Left hindlimb (tissue), 1 donor: ENCODE results near the gene ARL15.

Source experiments
- DNase-seq: peaks from one replicate; pipeline ENCODE4 v3.0.0-alpha.2; 2018

Gene ARL15

GRCh38 chr5:54242297-54242696 is 68.1 kb downstream of the ARL15 start:
- DNase-seq = no peak

- no peak for DNase-seq
Observed at GRCh38 chr5:54234304-54234933, 76.0 kb downstream of the ARL15 start.

GRCh38 chr5:54230936-54231685 is 79.3 kb downstream of the ARL15 start:
- no peak for DNase-seq

- DNase-seq = peak; percentile 66
Observed at GRCh38 chr5:54229041-54229780, 81.2 kb downstream of the ARL15 start.

GRCh38 chr5:54227759-54228158 is 82.6 kb downstream of the ARL15 start:
- DNase-seq = no peak

GRCh38 chr5:54227109-54227508 is 83.3 kb downstream of the ARL15 start:
- DNase-seq = no peak

- no peak for DNase-seq
Observed at GRCh38 chr5:54226215-54226614, 84.2 kb downstream of the ARL15 start.

GRCh38 chr5:54224103-54224826 is 86.1 kb downstream of the ARL15 start:
- no peak for DNase-seq

- no peak for DNase-seq
Observed at GRCh38 chr5:54222336-54222735, 88.0 kb downstream of the ARL15 start.

- DNase-seq = no peak
Observed at GRCh38 chr5:54221135-54221534, 89.2 kb downstream of the ARL15 start.

- DNase-seq = no peak
Observed at GRCh38 chr5:54220230-54221040, 89.9 kb downstream of the ARL15 start.

- DNase-seq = no peak
Observed at GRCh38 chr5:54217826-54218503, 92.4 kb downstream of the ARL15 start.

GRCh38 chr5:54215233-54215736 is 95.1 kb downstream of the ARL15 start:
- no peak for DNase-seq

GRCh38 chr5:54214722-54215121 is 95.7 kb downstream of the ARL15 start:
- DNase-seq = no peak

- DNase-seq = no peak
Observed at GRCh38 chr5:54212331-54212730, 98.0 kb downstream of the ARL15 start.

- DNase-seq = no peak
Observed at GRCh38 chr5:54211912-54212311, 98.5 kb downstream of the ARL15 start.

GRCh38 chr5:54207566-54207965 is 102.8 kb downstream of the ARL15 start:
- DNase-seq = no peak

- no peak for DNase-seq
Observed at GRCh38 chr5:54206580-54207229, 103.7 kb downstream of the ARL15 start.

- DNase-seq = no peak
Observed at GRCh38 chr5:54205918-54206317, 104.5 kb downstream of the ARL15 start.

- DNase-seq = no peak
Observed at GRCh38 chr5:54205453-54205852, 104.9 kb downstream of the ARL15 start.

GRCh38 chr5:54197018-54197417 is 113.4 kb downstream of the ARL15 start:
- DNase-seq = no peak
